SIG-M5 treated with dmso at 0.1 percent for 504 hours (cell line): ENCODE measurements around the gene PAM.
"Not testable (repeated sequence)": the region's sequence is repeated elsewhere in the genome, so short reads cannot be mapped to it uniquely, and the experiment has no call there.

Experiments used
- DNase-seq: peaks from one replicate; lab custom pipeline; 2025; ENCODE audit not compliant: unreplicated experiment; lab: John Stamatoyannopoulos, UW

Gene PAM

DNA sequence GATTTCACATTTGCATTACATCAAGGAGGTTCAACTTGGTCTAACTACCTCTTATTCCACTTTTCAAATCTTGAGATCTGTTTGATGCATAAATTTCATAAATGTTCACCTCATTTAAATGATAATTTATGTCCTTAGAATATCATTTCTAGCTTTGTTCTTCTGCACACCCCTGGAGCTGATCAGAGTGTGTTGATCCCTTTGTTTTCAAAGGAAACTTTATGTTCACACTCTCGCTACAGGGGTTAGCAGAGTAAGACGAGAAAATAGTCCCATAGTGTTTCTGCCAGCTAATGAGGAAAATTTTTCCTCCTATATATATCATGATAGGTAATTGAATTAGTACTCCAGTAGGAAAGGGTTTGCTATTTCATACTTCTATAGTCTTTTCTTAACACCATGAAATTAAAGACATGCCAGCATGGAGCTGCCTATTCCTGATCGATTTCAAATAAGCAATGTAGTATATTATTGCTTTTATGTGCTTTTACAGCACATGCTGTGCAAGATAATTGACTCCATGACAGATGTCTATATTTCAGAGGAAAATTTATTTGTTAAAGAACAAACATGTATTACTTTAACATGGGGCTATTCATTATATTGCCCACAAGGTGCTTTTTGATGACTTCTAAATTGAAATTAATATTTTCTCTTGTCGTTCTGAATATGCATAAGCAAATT lies 4.8 kb upstream of the PAM start:
- no peak for DNase-seq

DNA sequence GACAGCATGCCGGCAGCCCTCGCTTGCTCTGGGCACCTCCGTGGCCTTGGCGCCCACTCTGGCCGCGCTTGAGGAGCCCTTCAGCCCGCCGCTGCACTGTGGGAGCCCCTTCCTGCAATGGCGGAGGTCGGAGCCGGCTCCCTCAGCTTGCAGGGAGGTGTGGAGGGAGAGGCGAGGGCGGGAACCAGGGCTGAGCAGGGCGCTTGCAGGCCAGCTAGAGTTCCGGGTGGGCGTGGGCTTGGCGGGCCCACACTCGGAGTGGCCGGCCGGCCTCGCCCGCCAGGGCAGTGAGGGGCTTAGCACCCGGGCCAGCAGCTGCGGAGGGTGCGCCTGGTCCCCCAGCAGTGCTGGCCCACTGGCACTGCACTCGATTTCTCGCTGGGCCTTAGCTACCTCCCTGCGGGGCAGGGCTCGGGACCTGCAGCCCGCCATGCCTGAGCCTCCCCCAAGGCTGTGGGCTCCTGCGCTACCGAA lies 3.2 kb upstream of the PAM start:
- not testable (repeated sequence) for DNase-seq

DNA sequence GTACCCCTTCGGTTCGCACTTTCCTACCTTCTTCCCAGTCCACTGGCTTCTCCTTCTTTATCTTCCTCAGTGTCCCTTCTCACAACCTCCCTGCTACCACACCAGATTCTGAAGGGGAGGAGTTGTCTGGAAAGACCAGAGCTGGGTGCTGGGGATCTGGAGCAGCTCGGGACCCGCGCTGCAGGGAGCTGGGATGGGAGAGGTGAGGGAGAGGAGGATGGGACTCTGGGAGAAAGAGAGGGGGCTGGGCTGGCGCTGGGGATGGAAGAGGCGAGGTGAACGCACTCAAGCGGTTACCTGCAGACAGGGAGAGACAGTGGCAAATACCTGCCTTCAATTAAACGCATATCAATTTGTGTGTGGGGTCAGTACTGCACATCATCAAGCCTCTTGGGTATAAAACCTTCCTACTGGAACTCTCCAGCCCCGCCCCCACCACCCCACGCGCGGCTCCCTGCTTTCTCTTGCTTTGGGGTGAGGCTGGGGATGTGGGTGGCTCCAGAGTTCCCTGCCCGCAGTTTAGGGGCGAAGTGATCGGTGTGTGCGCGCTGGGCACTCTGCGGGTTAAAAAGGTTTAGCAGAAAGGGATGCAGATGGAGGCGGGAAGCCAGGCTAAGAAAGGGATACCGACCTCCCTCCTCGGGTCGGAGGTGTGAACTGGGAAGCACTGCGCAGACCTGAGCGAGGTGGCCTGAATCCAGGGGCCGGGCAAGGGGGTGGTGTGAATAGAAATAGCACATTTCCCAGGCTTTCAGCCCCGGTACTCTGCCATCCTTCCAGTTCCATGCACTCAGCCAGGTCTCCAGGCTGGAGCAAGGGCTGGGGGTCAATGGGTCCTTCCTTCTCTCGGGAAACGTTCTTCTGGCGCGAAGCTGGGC lies 977 bp upstream of the PAM start:
- no peak for DNase-seq

- DNase-seq = peak; percentile 76
Observed at GRCh38 chr5:102755686-102756371, 724 bp downstream of the PAM start.

GRCh38 chr5:102758576-102758975 lies 3.5 kb downstream of the PAM start:
- DNase-seq = no peak

- no peak for DNase-seq
Observed at GRCh38 chr5:102759289-102759688, 4.2 kb downstream of the PAM start.

GRCh38 chr5:102759700-102760099 lies 4.6 kb downstream of the PAM start:
- no peak for DNase-seq

- no peak for DNase-seq
Observed at GRCh38 chr5:102760815-102761214, 5.7 kb downstream of the PAM start.

DNA sequence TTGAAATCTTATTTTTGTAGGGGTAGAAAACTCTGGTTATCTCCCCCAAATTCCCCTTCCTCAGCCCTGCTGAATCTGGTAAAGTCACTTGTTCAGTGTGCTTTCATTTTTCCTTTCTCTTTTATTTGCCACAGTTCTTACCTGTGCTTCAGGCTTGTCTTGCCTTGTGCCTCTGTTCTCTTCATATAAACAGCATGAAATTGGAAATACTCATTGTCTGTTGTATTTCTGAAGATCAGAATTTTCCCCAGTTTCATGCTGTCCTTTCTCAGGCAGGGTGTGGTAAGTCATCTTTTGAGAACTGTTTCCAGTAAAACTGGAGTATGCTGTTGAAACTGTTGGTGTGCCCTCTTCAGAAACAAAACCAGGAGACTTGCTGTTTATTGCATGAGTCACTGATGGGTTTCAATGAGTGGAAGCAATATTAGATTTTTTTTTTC lies 7.0 kb downstream of the PAM start:
- peak; percentile 8 for DNase-seq

- no peak for DNase-seq
Observed at GRCh38 chr5:102762562-102763227, 7.6 kb downstream of the PAM start.

DNA sequence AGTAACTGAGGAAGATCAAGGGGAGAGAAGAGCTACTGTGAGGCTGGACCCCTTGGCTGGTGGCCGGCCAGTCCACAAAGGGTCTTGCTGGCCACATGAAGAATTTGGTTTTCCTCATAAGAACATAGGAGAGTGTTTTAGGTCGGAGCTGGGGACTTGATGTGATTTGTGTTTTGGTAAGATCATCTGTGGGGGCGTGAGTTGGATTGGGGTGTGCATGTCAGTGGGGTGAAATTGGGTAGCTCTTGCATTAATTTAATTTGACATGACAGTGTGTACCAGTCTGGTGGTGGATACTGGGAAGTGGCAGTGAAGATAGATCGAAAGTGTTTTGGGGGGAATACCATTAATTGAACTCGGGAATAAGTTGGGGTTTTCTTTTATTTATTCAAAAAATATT lies 8.6 kb downstream of the PAM start:
- no peak for DNase-seq

DNA sequence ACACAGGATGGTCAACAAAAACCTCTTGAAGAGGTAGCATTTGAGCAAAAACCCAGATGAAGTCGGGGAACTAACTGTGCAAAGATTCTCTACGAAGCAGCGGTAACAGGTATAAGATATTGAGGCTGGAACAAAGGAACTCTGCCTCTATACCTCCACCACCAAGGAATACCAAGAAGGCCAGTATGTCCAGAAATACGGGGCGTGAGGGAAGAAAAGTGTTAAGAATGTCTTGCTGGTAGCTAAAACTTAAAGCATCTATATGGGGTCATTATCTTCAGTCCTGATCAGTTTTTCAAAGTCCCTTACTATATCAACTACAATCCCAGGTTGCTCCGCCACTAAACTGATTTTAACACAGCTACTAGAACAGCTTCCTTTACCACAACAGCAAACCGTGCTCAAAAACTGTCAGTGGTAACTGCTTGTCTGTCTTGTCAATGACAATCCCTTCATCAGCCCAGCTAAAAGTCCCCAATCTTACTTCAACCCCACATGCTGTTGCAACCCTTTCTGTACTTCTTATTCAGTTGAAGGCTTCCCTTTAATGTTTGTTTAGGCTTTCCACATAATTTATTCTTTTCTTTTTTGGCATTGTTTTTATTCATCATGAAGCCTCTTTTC lies 9.4 kb downstream of the PAM start:
- no peak for DNase-seq

- DNase-seq = no peak
Observed at GRCh38 chr5:102765350-102765749, 10.2 kb downstream of the PAM start.

- DNase-seq = no peak
Observed at GRCh38 chr5:102766295-102767090, 11.4 kb downstream of the PAM start.

DNA sequence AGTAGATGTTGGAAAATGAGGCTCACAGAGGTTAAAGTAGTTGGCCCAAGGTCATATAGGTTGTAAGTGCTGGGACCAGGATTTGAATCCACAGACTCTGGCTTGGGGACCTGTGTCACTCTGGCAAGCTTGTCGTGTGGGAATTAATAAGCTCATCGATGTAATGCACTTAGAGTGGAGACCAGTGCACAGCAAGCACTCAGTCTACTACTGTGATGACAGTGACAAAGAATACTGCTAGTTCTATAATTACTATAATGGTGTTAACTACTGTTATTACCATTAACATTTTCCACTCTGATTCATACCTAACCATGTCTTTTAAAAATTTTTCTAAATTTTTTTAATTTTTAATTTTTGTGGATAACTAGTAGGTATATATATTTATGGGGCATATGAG lies 12.8 kb downstream of the PAM start:
- no peak for DNase-seq

- no peak for DNase-seq
Observed at GRCh38 chr5:102770803-102771202, 15.7 kb downstream of the PAM start.

DNA sequence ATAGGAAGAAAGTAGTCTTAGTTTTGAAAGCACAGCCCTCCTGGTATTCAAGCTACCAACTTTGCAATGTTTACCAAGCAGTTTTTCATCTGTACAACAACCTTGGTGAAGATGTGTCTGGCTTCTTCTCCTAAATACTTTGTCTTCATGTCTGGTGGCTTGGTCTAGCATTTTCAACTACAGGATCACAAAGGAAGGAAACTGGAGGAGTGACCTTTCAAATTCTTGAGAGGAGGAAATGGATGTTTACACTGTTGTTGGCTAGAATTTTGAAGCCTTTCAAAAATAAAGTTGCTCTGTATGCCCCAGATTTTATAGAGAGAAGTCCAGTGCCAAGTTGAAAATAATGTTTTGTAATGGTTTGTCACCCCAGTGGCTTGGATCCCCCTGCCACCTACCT lies 16.3 kb downstream of the PAM start:
- DNase-seq = no peak

DNA sequence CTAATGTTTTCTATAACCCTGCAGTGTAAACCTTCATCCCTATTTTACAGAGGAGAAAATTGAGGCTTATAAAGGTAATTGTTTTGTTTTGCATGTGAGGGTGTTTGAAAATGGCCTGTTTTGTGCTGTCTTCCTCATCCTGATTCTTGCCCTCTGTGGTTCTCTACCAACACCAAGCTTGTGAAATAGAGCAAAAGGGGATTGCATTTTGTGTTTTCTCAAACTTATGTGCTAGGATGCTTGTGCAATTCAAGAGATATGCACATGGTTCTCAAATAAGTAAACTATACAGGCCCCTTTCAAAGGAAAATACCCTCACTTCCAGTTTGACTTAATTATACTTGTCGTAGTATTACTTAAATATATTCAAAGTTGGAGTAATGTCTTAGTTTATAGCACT lies 17.2 kb downstream of the PAM start:
- DNase-seq = peak; percentile 63

- DNase-seq = no peak
Observed at GRCh38 chr5:102773133-102773532, 18.0 kb downstream of the PAM start.

GRCh38 chr5:102775756-102776155 lies 20.7 kb downstream of the PAM start:
- DNase-seq = not testable (repeated sequence)
